Ishikawa (cell line): ENCODE results near the gene FAM120AOS.

Experiments
- CREB1 ChIP-seq: IDR thresholded peaks from 2 replicates; pipeline ENCODE4 v1.6.1; 2012; ENCODE audit warnings: low read depth
- EP300 ChIP-seq: IDR thresholded peaks from 2 replicates; pipeline ENCODE4 v1.6.1; 2012; ENCODE audit warnings: borderline replicate concordance
- FOXM1 ChIP-seq: IDR thresholded peaks from 2 replicates; pipeline ENCODE4 v1.6.1; 2012; ENCODE audit warnings: low read depth, borderline replicate concordance
- RAD21 ChIP-seq: IDR thresholded peaks from 2 replicates; pipeline ENCODE4 v1.6.1; 2012; ENCODE audit warnings: low read depth
- TEAD4 ChIP-seq: IDR thresholded peaks from 2 replicates; pipeline ENCODE4 v1.6.1; 2012
- YY1 ChIP-seq: IDR thresholded peaks from 2 replicates; pipeline ENCODE4 v1.6.1; 2012; ENCODE audit warnings: low read depth
- ZBTB7A ChIP-seq: IDR thresholded peaks from 2 replicates; pipeline ENCODE4 v1.6.1; 2012; ENCODE audit warnings: low read depth
- TF ChIP-seq, protein P1 (sequence below): IDR thresholded peaks from 2 replicates; pipeline ENCODE4 v1.6.1; 2012
- TF ChIP-seq, protein P2 (sequence below): IDR thresholded peaks from 2 replicates; pipeline ENCODE4 v1.6.1; 2012; ENCODE audit warnings: low read depth, mild to moderate bottlenecking

DNA sequence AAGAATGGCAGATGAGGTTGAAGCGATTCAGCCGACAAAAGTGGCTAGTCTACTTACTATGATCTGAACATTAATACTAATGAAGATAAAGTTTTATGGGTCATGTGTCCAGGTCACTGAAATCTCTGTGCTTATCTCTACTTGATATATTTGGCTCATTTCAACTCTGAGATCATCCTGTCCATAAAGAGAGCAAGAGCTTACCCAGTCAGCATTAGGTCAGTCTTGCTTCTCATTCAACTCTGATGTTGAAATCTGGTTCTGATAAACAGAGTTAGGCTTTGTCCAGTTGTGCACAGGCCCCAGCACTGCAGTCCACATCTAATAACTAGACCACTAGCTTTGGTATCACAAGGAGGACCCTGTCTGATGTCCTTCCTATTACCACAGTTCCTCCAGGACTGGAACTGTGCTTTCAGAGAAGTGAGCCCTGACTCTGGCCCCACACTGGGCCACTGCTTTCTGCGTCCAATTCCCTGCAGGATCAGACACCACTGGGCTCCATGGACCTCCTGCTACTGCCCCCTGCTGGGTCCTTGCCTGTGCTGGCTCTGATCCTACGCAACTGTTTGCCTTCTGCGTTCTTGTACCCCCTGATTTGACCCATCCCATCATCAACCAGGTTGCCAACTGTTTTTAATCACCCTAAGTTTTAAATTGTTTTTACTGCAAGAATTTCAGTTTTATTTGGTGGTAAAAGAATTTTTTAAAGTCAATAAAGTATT is 25.6 kb downstream of the FAM120AOS start:
- TF ChIP-seq TEAD4 (no peak), YY1 (no peak), RAD21 (peak; percentile 54), ZBTB7A (no peak), EP300 (no peak), FOXM1 (no peak), CREB1 (no peak)
- TF ChIP-seq, protein P1, sequence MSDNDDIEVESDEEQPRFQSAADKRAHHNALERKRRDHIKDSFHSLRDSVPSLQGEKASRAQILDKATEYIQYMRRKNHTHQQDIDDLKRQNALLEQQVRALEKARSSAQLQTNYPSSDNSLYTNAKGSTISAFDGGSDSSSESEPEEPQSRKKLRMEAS = no peak
- TF ChIP-seq, protein P2, sequence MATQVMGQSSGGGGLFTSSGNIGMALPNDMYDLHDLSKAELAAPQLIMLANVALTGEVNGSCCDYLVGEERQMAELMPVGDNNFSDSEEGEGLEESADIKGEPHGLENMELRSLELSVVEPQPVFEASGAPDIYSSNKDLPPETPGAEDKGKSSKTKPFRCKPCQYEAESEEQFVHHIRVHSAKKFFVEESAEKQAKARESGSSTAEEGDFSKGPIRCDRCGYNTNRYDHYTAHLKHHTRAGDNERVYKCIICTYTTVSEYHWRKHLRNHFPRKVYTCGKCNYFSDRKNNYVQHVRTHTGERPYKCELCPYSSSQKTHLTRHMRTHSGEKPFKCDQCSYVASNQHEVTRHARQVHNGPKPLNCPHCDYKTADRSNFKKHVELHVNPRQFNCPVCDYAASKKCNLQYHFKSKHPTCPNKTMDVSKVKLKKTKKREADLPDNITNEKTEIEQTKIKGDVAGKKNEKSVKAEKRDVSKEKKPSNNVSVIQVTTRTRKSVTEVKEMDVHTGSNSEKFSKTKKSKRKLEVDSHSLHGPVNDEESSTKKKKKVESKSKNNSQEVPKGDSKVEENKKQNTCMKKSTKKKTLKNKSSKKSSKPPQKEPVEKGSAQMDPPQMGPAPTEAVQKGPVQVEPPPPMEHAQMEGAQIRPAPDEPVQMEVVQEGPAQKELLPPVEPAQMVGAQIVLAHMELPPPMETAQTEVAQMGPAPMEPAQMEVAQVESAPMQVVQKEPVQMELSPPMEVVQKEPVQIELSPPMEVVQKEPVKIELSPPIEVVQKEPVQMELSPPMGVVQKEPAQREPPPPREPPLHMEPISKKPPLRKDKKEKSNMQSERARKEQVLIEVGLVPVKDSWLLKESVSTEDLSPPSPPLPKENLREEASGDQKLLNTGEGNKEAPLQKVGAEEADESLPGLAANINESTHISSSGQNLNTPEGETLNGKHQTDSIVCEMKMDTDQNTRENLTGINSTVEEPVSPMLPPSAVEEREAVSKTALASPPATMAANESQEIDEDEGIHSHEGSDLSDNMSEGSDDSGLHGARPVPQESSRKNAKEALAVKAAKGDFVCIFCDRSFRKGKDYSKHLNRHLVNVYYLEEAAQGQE = no peak
